OCI-LY3 (cell line): ENCODE data around the gene UBC.

ENCODE experiments used
- CTCF ChIP-seq: fragments of 200-600, 300-600 bp; sonication (generic); IDR thresholded peaks from 2 replicates; pipeline ENCODE4 v1.5.1; 2014; ENCODE audit warnings: antibody characterized with exemption, low read length, low read depth
- EZH2phosphoT487 ChIP-seq: fragments of 200-600 bp; shearing (Covaris generic); IDR thresholded peaks from 2 replicates; pipeline ENCODE4 v1.6.1; 2018; ENCODE audit warnings: antibody characterized with exemption, mixed run types, low read depth

GRCh38 chr12:124888260-124888659 is 26.2 kb downstream of the UBC start:
- TF ChIP-seq CTCF, result no peak
- TF ChIP-seq EZH2phosphoT487, result no peak
